Calu3 (cell line): ENCODE results near the gene ARMC9. TPM values are rescaled to one million over a fixed set of nuclear protein-coding genes. Genes with fewer than 3 reads are reported as not detected.

Experiments used
- BruUV-seq: library from RNA; stranded (reverse); fragments of 400-500 nt; replicated peaks from 2 replicates; lab custom pipeline; 2021; lab: Mats Ljungman, UMichigan
- CTCF ChIA-PET: fragments of 300-600 bp; sonication (Branson Sonifier 250); formaldehyde crosslinking; loops from one replicate; lab custom pipeline; 2022; ENCODE audit warnings: antibody characterized with exemption; lab: Charles Lee
- DNase-seq: peaks from one replicate; pipeline ENCODE4 v3.0.0; 2022
- H3K27ac Mint-ChIP-seq: one replicate; pipeline ENCODE4 v1.8.0; 2022; ENCODE audit warnings: mixed read lengths; ENCODE audit not compliant: unreplicated experiment
- H3K27me3 Mint-ChIP-seq: one replicate; pipeline ENCODE4 v1.8.0; 2022; ENCODE audit warnings: mixed read lengths; ENCODE audit not compliant: unreplicated experiment
- H3K36me3 Mint-ChIP-seq: one replicate; pipeline ENCODE4 v1.8.0; 2022; ENCODE audit warnings: mild to moderate bottlenecking, moderate library complexity, mixed read lengths; ENCODE audit not compliant: insufficient read depth, unreplicated experiment
- H3K4me1 Mint-ChIP-seq: one replicate; pipeline ENCODE4 v1.8.0; 2022; ENCODE audit warnings: mild to moderate bottlenecking, low read depth, mixed read lengths; ENCODE audit not compliant: unreplicated experiment
- H3K4me3 Mint-ChIP-seq: one replicate; pipeline ENCODE4 v1.8.0; 2022; ENCODE audit warnings: mild to moderate bottlenecking, low read depth, moderate library complexity, mixed read lengths; ENCODE audit not compliant: unreplicated experiment
- H3K9me3 Mint-ChIP-seq: one replicate; pipeline ENCODE4 v1.8.0; 2022; ENCODE audit warnings: low read depth, mixed read lengths; ENCODE audit not compliant: unreplicated experiment
- intact Hi-C: fragments of 100-400 bp; cut with micrococcal nuclease; formaldehyde crosslinking; loops from one replicate; pipeline ENCODE4 v1.10.0; 2022; ENCODE audit not compliant: unreplicated experiment
- total RNA-seq: library from RNA; stranded (reverse); gene quantifications from 2 replicates; pipeline ENCODE4 v1.2.3, GENCODE V29; 2022
- TF ChIP-seq, protein P1 (sequence below): fragments of 200-600 bp; IDR thresholded peaks from one replicate; pipeline ENCODE4 v1.8.0; 2022; ENCODE audit warnings: antibody characterized with exemption; ENCODE audit not compliant: unreplicated experiment

Gene ARMC9
- total RNA-seq, 1 experiment from 2014 or later, result 13.6 TPM

DNA sequence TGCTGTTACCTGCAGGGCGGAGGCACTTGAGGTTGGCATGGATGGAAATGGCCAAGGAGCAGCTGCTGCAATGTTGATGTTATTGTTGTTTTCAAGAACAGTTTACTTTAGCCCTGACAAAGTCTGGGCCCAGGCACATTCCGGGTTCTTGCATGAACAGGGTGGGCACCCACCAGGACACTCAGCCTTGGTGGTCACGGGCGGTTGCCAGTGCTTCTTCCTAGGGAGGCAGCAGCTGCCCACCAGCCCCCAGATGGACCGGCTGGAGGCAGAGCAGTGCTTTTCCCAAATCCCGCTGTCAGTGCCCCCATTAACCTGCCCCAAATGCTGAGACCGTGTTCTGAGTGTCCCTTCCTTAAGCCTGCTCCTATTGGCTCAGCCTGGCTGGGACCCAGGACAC lies 158.6 kb downstream of the ARMC9 start:
- H3K4me1 Mint-ChIP-seq, result no peaks in the 10 kb centered on the region
- no TSS peak for BruUV-seq
- H3K4me3 Mint-ChIP-seq, result no peak overlapping the region
- CTCF ChIA-PET, result interaction anchor here (0.8 kb wide), 1 partner anchor 37 kb away, joined by 4 read pairs; no protein-coding TSS in a partner anchor
- H3K27me3 Mint-ChIP-seq, result no peaks in the 10 kb centered on the region
- no peak for DNase-seq
- intact Hi-C loops, result no loop called here
- H3K27ac Mint-ChIP-seq, result no peak overlapping the region
- TF ChIP-seq, protein P1, sequence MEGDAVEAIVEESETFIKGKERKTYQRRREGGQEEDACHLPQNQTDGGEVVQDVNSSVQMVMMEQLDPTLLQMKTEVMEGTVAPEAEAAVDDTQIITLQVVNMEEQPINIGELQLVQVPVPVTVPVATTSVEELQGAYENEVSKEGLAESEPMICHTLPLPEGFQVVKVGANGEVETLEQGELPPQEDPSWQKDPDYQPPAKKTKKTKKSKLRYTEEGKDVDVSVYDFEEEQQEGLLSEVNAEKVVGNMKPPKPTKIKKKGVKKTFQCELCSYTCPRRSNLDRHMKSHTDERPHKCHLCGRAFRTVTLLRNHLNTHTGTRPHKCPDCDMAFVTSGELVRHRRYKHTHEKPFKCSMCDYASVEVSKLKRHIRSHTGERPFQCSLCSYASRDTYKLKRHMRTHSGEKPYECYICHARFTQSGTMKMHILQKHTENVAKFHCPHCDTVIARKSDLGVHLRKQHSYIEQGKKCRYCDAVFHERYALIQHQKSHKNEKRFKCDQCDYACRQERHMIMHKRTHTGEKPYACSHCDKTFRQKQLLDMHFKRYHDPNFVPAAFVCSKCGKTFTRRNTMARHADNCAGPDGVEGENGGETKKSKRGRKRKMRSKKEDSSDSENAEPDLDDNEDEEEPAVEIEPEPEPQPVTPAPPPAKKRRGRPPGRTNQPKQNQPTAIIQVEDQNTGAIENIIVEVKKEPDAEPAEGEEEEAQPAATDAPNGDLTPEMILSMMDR, result no peak
- no peaks in the 10 kb centered on the region for H3K9me3 Mint-ChIP-seq
- no peaks in the 10 kb centered on the region for H3K36me3 Mint-ChIP-seq

DNA sequence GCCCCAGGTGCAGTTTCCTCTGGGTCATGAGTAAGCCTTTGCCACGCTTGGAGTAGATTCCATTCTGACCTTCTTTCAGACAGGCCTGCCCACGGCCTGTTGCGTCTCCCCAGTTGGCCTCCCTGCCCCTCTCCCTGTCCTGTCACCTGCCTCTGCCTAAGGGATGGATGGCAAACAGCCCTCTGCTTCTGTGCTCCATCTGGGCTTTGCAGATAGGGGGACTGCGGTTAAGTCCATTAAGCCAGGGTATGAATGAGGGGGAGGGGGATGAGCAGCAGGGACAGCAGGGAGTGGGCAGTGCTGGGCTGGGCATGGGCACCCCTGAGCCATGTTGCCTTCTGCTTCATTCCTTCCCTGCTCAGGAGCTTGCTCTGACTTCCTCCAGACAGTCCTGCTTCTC lies 159.5 kb downstream of the ARMC9 start:
- Mint-ChIP-seq H3K4me3 (no peak overlapping the region), H3K4me1 (no peaks in the 10 kb centered on the region), H3K27ac (no peak overlapping the region), H3K9me3 (no peaks in the 10 kb centered on the region), H3K27me3 (no peaks in the 10 kb centered on the region), H3K36me3 (no peaks in the 10 kb centered on the region)
- no TSS peak for BruUV-seq
- no peak for DNase-seq
- TF ChIP-seq, protein P1, result no peak
- CTCF ChIA-PET, result no interaction called here
- intact Hi-C loops, result no loop called here

DNA sequence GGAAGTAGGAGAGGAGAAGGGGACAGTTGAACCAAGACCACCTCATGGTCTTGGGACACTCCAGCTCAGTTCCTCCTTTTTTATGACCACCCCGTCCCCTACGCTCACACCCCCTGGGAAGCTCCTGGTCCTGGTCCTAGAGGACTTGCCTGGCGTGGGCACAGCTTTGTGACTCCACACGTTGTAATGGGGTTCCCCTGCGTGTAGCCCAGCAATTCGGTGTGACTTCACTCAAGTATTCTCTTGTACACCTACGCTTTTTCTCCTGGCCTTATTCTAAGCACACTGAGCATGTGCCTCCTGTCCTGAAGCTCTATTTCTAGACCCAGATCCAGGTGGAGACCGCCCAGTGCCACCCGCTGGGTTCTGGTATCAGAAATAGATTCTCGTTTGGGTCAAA lies 161.0 kb downstream of the ARMC9 start:
- DNase-seq, result no peak
- H3K4me1 Mint-ChIP-seq, result no peaks in the 10 kb centered on the region
- H3K4me3 Mint-ChIP-seq, result no peak overlapping the region

DNA sequence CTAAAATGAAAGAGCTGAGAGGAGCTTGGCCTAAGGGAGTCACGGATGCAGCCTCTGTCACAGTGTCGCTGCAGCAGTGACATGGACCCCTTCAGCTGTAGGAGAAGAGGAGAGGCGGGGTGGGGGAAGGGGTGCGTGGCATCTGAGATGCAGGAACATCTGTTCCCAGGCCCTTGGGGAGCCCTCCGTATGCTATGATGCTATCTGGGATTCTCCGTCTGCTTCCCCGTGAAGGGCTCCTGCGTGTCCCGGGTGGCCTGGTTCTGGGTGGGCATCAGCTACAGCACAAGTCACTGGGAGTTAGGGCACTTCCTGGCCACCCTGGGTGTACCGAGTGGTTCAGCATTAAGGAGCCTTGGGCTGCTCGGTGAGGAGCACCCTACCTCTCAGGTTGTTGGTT lies 161.5 kb downstream of the ARMC9 start:
- intact Hi-C loops, result no loop called here

More for the DNA sequence above, 161.0 kb downstream of the ARMC9 start:
- Mint-ChIP-seq H3K27me3 (no peaks in the 10 kb centered on the region), H3K36me3 (no peaks in the 10 kb centered on the region), H3K27ac (no peak overlapping the region), H3K9me3 (no peaks in the 10 kb centered on the region)
- TF ChIP-seq, protein P1, result no peak
- intact Hi-C loops, result no loop called here
- CTCF ChIA-PET, result interaction anchor here (1.2 kb wide), 1 partner anchor 12 kb away, joined by 3 read pairs; no protein-coding TSS in a partner anchor
- no TSS peak for BruUV-seq

More for the DNA sequence above, 161.5 kb downstream of the ARMC9 start:
- DNase-seq, result no peak
- no peak overlapping the region for H3K27ac Mint-ChIP-seq
- no peaks in the 10 kb centered on the region for H3K9me3 Mint-ChIP-seq
- TF ChIP-seq, protein P1, result no peak
- no peaks in the 10 kb centered on the region for H3K27me3 Mint-ChIP-seq
- peaks cover 3% of the 10 kb centered on the region for H3K36me3 Mint-ChIP-seq
- no peak overlapping the region for H3K4me3 Mint-ChIP-seq
- no TSS peak for BruUV-seq
- peaks cover 5% of the 10 kb centered on the region for H3K4me1 Mint-ChIP-seq
- CTCF ChIA-PET, result interaction anchor here (1.2 kb wide), 1 partner anchor 13 kb away, joined by 3 read pairs; no protein-coding TSS in a partner anchor
